ENCODE results near the gene PDIA2. TPM values are rescaled to one million over a fixed set of nuclear protein-coding genes. Genes with fewer than 3 reads are reported as not detected.
"Not testable (repeated sequence)": the region's sequence is repeated elsewhere in the genome, so short reads cannot be mapped to it uniquely, and the experiment has no call there.

Gene PDIA2
- total RNA-seq, 1 donor from 2014 or later, result 0.81 TPM

- intact Hi-C loops (cut with DNase I), result no loop called here
- DNase-seq (ENCODE audit: low spot score), result no peak
These were observed 38.6 kb downstream of the PDIA2 start for GRCh38 chr16:321532-321931.

DNA sequence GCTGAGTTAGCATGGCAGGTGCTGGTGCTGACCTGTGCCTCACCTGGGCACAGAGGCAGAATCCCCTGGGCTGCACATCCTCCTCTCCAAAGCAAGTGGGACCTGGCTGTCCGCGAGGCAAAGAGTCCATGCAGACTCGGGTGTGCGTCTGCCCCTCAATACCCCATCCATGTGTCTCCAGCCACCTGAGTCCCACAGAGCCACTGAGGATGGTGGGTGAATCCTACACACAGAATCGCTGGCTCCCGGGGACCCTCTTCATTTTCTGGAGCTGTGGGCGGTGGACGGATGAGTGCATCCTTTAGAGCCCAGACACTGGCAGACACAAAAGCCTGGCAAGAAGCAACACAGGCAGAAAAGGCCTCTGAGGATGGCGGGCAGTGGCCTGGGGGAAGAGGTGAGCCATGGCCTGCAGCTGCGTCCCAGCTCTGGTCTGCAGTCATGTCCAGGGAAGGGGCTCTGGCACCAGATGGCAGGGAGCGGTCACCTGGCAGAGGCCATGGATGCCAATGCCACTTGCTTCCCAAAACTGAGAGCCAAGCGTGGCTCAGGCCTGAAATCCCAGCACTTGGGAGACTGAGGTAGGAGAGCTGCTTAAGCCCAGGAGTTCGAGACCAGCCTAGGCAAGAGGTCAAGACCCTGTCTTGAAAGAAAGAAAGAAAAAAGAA lies 39.6 kb downstream of the PDIA2 start:
- intact Hi-C loops (cut with DNase I), result no loop called here
- DNase-seq (ENCODE audit: low spot score), result no peak

DNA sequence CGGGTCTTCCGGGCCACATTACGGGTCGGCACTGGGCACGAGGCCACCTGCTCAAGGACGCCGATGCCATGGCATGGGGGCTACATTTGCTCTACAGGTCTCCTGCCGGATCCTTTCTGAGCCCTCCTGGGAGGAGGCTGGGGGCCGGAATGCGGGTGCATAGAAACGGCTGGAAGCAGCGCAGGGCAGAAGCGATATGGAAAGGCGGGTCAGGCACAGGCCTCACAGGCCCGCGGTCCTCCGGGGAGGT lies 41.2 kb downstream of the PDIA2 start:
- intact Hi-C loops (cut with DNase I), result no loop called here
- DNase-seq (ENCODE audit: low spot score), result no peak

- intact Hi-C loops (cut with DNase I), result no loop called here
- no peak for DNase-seq (ENCODE audit: low spot score)
These were observed 41.7 kb downstream of the PDIA2 start for GRCh38 chr16:324451-325334.

DNA sequence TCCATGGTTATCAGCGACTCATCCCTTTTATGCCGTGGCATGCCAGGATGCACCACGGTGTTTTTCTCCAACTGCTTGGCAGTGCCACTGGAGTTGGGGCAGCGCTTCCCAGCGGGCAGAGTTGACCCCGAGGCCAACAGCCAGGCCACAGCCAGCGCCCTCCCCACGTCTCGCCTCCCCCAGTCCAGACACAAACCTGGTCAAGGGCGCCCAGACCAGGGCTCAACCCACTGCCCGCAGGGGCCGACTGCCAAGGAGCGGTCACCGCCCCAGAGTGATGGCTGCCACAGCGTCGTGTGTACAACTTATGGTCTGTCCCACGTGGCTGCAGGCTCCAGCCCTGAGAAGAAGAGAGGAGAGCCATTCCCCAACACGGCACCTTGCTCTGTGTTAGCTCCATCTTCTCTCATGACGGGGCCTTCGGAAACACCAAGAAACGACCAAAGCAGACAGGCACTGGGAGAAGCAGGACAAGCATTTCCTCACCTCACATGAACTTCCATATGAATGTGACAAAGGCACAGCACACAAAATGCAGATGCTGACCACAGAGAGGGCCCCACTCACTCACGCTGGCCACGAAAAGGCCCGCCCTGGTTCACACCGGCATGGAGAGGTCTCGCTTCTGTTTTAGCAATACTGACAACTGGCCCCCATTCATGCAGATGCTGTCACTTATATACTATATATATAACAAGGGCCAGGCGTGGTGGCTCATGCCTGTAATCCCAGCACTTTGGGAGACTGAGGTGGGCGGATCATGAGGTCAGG lies 42.6 kb downstream of the PDIA2 start:
- no peak for DNase-seq (ENCODE audit: low spot score)
- intact Hi-C loops (cut with DNase I), result no loop called here

GRCh38 chr16:330741-331140 lies 47.8 kb downstream of the PDIA2 start:
- intact Hi-C loops (cut with DNase I), result no loop called here
- no peak for DNase-seq (ENCODE audit: low spot score)

GRCh38 chr16:331181-331814 lies 48.3 kb downstream of the PDIA2 start:
- intact Hi-C loops (cut with DNase I); DNase-seq (ENCODE audit: low spot score): not testable (repeated sequence)

GRCh38 chr16:333406-334094 lies 50.6 kb downstream of the PDIA2 start:
- no peak for DNase-seq (ENCODE audit: low spot score)
- intact Hi-C loops (cut with DNase I), result no loop called here

DNA sequence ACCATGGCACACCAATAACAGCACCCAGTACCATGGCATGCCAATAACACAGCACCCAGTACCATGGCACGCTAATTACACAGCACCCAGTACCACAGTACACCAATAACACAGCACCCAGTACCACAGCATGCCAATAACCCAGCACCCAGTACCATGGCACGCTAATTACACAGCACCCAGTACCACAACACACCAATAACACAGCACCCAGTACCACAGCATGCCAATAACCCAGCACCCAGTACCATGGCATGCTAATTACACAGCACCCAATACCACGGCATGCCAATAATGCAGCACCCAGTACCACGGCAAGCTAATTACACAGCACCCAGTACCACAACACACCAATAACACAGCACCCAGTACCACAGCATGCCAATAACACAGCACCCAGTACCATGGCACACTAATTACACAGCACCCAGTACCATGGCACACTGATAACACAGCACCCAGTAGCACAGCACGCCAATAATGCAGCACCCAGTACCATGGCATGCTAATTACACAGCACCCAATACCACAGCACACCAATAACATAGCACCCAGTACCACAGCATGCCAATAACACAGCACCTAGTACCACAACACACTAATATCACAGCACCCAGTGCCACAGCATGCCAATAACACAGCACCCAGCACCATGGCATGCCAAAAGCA lies 51.3 kb downstream of the PDIA2 start:
- intact Hi-C loops (cut with DNase I); DNase-seq (ENCODE audit: low spot score): not testable (repeated sequence)

GRCh38 chr16:334861-335632 lies 52.1 kb downstream of the PDIA2 start:
- intact Hi-C loops (cut with DNase I); DNase-seq (ENCODE audit: low spot score): not testable (repeated sequence)

- intact Hi-C loops (cut with DNase I), result no loop called here
- no peak for DNase-seq (ENCODE audit: low spot score)
These were observed 53.3 kb downstream of the PDIA2 start for GRCh38 chr16:336269-336668.

Other genes with a start within 250 kb of the PDIA2 start
- gene POLR3K, start 229.6 kb upstream of the PDIA2 start, total RNA-seq, result 9.2 TPM
- 45.6 TPM for gene SNRNP25, start 229.3 kb upstream of the PDIA2 start, total RNA-seq
- 31.4 TPM for gene RHBDF1, start 210.5 kb upstream of the PDIA2 start, total RNA-seq
- gene MPG, start 204.9 kb upstream of the PDIA2 start, total RNA-seq, result 33.6 TPM
- 24.0 TPM for gene NPRL3, start 144.5 kb upstream of the PDIA2 start, total RNA-seq
- not detected for gene HBZ, start 130.5 kb upstream of the PDIA2 start, total RNA-seq
- gene HBM, start 117.2 kb upstream of the PDIA2 start, total RNA-seq, result 1.2 TPM
- 487 TPM for gene HBA2, start 110.3 kb upstream of the PDIA2 start, total RNA-seq
- 780 TPM for gene HBA1, start 106.5 kb upstream of the PDIA2 start, total RNA-seq
- gene HBQ1, start 102.7 kb upstream of the PDIA2 start, total RNA-seq, result not detected
- 30.9 TPM for gene LUC7L, start 53.7 kb upstream of the PDIA2 start, total RNA-seq
- 137 TPM for gene FAM234A, start 48.3 kb upstream of the PDIA2 start, total RNA-seq
- 31.4 TPM for gene RGS11, start 7.2 kb upstream of the PDIA2 start, total RNA-seq
- 2.8 TPM for gene ARHGDIG, start 2.6 kb upstream of the PDIA2 start, total RNA-seq
- gene AXIN1, start 69.6 kb downstream of the PDIA2 start, total RNA-seq, result 13.5 TPM
- gene MRPL28, start 87.4 kb downstream of the PDIA2 start, total RNA-seq, result 60.1 TPM
- 42.8 TPM for gene PGAP6, start 98.8 kb downstream of the PDIA2 start, total RNA-seq
- gene NME4, start 114.0 kb downstream of the PDIA2 start, total RNA-seq, result 65.0 TPM
- gene DECR2, start 118.7 kb downstream of the PDIA2 start, total RNA-seq, result 11.6 TPM
- gene RAB11FIP3, start 142.5 kb downstream of the PDIA2 start, total RNA-seq, result 52.2 TPM
- 18.5 TPM for gene CAPN15, start 244.5 kb downstream of the PDIA2 start, total RNA-seq